GM18951 (cell line): Measurements from ENCODE around the gene PDGFRA.

Source experiments
- POLR2A ChIP-seq: IDR thresholded peaks from 4 replicates; pipeline ENCODE4 v1.6.1; 2011; ENCODE audit warnings: mild to moderate bottlenecking; ENCODE audit not compliant: insufficient read length, insufficient read depth; ENCODE audit errors: extremely low read depth
- in situ Hi-C: fragments of 300-500 bp; cut with MboI; formaldehyde crosslinking; loops from one replicate; pipeline ENCODE4 v1.12.0; 2022; ENCODE audit warnings: low sequenced_read_pairs, mixed read lengths, inconsistent platforms; ENCODE audit not compliant: unreplicated experiment

The PDGFRA gene

GRCh38 chr4:54278216-54278615, 49.1 kb downstream of the PDGFRA start:
- in situ Hi-C loops = no loop called here
- TF ChIP-seq POLR2A = no peak

GRCh38 chr4:54281054-54281766, 52.1 kb downstream of the PDGFRA start:
- no peak for TF ChIP-seq POLR2A
- in situ Hi-C loops = no loop called here

- no peak for TF ChIP-seq POLR2A
- in situ Hi-C loops = no loop called here
Observed at GRCh38 chr4:54282837-54283236, 53.7 kb downstream of the PDGFRA start.

- TF ChIP-seq POLR2A = no peak
- in situ Hi-C loops = no loop called here
Observed at GRCh38 chr4:54289316-54289715, 60.2 kb downstream of the PDGFRA start.

- TF ChIP-seq POLR2A = no peak
- in situ Hi-C loops = no loop called here
Observed at GRCh38 chr4:54290980-54291379, 61.9 kb downstream of the PDGFRA start.

GRCh38 chr4:54296548-54297203, 67.6 kb downstream of the PDGFRA start:
- no peak for TF ChIP-seq POLR2A
- in situ Hi-C loops = no loop called here

- no peak for TF ChIP-seq POLR2A
- in situ Hi-C loops = no loop called here
Observed at GRCh38 chr4:54308110-54308509, 79.0 kb downstream of the PDGFRA start.

GRCh38 chr4:54315561-54316538, 86.8 kb downstream of the PDGFRA start:
- in situ Hi-C loops = no loop called here
- no peak for TF ChIP-seq POLR2A

GRCh38 chr4:54317690-54318089, 88.6 kb downstream of the PDGFRA start:
- in situ Hi-C loops = no loop called here
- TF ChIP-seq POLR2A = no peak

- TF ChIP-seq POLR2A = no peak
- in situ Hi-C loops = no loop called here
Observed at GRCh38 chr4:54318904-54319303, 89.8 kb downstream of the PDGFRA start.

- in situ Hi-C loops = no loop called here
- no peak for TF ChIP-seq POLR2A
Observed at GRCh38 chr4:54320826-54321685, 92.0 kb downstream of the PDGFRA start.

- TF ChIP-seq POLR2A = no peak
- in situ Hi-C loops = no loop called here
Observed at GRCh38 chr4:54322818-54323417, 93.8 kb downstream of the PDGFRA start.

GRCh38 chr4:54330896-54331295, 101.8 kb downstream of the PDGFRA start:
- in situ Hi-C loops = no loop called here
- TF ChIP-seq POLR2A = no peak
